ENCODE results near the gene DGKH.
"Not testable (repeated sequence)": the region's sequence is repeated elsewhere in the genome, so short reads cannot be mapped to it uniquely, and the experiment has no call there.

Gene DGKH

DNA sequence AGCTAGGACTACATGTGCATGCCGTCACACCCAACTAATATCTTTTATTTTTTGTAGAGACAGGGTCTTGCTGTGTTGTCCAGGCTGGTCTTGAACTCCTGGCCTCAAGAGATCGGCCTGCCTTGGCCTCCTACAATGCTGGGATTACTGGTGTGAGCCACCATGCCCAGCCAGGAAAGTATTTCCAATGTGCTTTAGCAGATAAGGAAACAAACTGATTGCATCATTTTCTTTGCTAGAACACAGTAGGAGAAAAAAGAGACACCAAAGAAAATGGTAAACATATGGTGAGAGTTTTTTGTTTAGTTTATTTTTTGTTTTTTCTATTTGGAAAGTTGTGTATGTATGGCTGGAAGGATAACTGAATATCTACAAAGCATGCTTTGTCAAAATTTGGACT lies 176.6 kb downstream of the DGKH start:
- no peaks in the 10 kb centered on the region for H3K27me3 ChIP-seq (ENCODE audit: insufficient read depth, low read length)
- no peak overlapping the region for H3K4me3 ChIP-seq (ENCODE audit: low read depth, low read length)
- H3K27ac ChIP-seq (ENCODE audit: low read depth, low read length) = no peak overlapping the region
- H3K79me2 ChIP-seq (ENCODE audit: control insufficient read depth, insufficient read depth, low read length, unreplicated experiment) = no peaks in the 10 kb centered on the region
- peaks cover 6% of the 10 kb centered on the region; the same call in 1 of the 2 replicates for H3K36me3 ChIP-seq (ENCODE audit: insufficient read depth, low read length)
- no peak overlapping the region for H2AFZ ChIP-seq (ENCODE audit: low read length, unreplicated experiment)
- no peaks in the 10 kb centered on the region for H3K4me1 ChIP-seq (ENCODE audit: control insufficient read depth, insufficient read depth, low read length, unreplicated experiment)

DNA sequence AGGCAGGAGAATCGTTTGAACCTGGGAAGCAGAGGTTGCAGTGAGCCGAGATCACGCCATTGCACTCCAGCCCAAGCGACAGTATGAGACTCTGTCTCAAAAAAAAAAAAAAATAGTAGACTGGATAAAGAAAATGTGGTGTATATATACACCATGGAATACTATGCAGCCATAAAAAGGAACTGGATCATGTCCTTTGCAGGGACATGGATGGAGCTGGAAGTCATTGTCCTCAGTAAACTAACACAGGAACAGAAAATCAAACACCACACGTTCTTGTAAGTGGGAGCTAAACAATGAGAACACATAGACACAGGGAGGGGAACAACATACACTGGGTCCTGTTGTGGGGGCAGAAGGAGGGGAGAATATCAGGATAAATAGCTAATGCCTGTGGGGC lies 178.3 kb downstream of the DGKH start:
- H2AFZ ChIP-seq (ENCODE audit: low read length, unreplicated experiment); H3K4me1 ChIP-seq (ENCODE audit: control insufficient read depth, insufficient read depth, low read length, unreplicated experiment); H3K27me3 ChIP-seq (ENCODE audit: insufficient read depth, low read length); H3K79me2 ChIP-seq (ENCODE audit: control insufficient read depth, insufficient read depth, low read length, unreplicated experiment); H3K4me3 ChIP-seq (ENCODE audit: low read depth, low read length); H3K27ac ChIP-seq (ENCODE audit: low read depth, low read length); H3K36me3 ChIP-seq (ENCODE audit: insufficient read depth, low read length): not testable (repeated sequence)

DNA sequence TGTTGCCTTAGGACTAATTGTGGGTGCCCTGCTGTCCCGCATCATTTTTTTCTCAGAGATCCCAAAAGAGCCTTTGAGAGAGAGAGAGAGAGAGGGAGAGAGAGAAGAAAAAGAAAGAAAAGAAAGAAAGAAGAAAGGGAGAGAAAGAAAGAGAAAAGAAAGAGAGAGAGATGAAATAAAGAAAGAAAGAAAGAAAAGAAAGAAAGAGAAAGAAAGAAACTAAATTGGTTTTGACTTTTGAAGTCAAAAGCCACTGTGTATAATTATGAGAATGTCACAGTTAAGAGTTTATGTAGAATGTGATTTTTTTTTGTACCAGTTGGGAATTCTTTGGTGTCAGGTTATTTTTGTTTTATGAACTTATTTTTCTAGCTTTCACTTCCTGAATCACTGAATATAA lies 180.1 kb downstream of the DGKH start:
- no peaks in the 10 kb centered on the region for H3K27me3 ChIP-seq (ENCODE audit: insufficient read depth, low read length)
- H3K4me3 ChIP-seq (ENCODE audit: low read depth, low read length) = no peak overlapping the region
- 0 out of 2 replicates have a peak, but pooled peaks cover 3% of the 10 kb centered on the region for H3K36me3 ChIP-seq (ENCODE audit: insufficient read depth, low read length)
- H2AFZ ChIP-seq (ENCODE audit: low read length, unreplicated experiment) = no peak overlapping the region
- no peaks in the 10 kb centered on the region for H3K4me1 ChIP-seq (ENCODE audit: control insufficient read depth, insufficient read depth, low read length, unreplicated experiment)
- H3K79me2 ChIP-seq (ENCODE audit: control insufficient read depth, insufficient read depth, low read length, unreplicated experiment) = no peaks in the 10 kb centered on the region
- H3K27ac ChIP-seq (ENCODE audit: low read depth, low read length) = no peak overlapping the region

DNA sequence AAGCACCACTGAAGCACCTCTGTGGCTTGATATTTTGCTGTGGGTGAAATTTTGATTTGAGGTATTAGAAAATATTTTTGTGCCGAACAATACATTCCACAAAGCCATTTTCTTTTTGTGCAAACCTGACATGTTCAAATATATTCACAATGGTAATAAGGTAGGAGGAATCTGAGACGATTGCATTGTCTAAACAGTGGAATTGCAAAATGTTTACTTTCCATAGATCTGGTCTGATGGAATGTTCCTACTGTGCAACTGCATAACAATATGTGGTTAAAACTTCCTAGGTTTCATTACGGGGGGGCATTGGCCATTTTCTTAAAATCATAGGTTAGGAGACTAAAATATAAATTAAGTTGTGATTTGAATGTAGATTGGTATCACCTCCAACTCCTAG lies 180.8 kb downstream of the DGKH start:
- H3K36me3 ChIP-seq (ENCODE audit: insufficient read depth, low read length) = 0 out of 2 replicates have a peak, but pooled peaks cover 3% of the 10 kb centered on the region
- H3K27me3 ChIP-seq (ENCODE audit: insufficient read depth, low read length) = no peaks in the 10 kb centered on the region
- no peak overlapping the region for H3K27ac ChIP-seq (ENCODE audit: low read depth, low read length)
- H3K4me1 ChIP-seq (ENCODE audit: control insufficient read depth, insufficient read depth, low read length, unreplicated experiment) = no peaks in the 10 kb centered on the region
- no peak overlapping the region for H2AFZ ChIP-seq (ENCODE audit: low read length, unreplicated experiment)
- no peak overlapping the region for H3K4me3 ChIP-seq (ENCODE audit: low read depth, low read length)
- H3K79me2 ChIP-seq (ENCODE audit: control insufficient read depth, insufficient read depth, low read length, unreplicated experiment) = no peaks in the 10 kb centered on the region

- no peak overlapping the region for H2AFZ ChIP-seq (ENCODE audit: low read length, unreplicated experiment)
- H3K4me1 ChIP-seq (ENCODE audit: control insufficient read depth, insufficient read depth, low read length, unreplicated experiment) = no peaks in the 10 kb centered on the region
- H3K4me3 ChIP-seq (ENCODE audit: low read depth, low read length) = no peak overlapping the region
- H3K27ac ChIP-seq (ENCODE audit: low read depth, low read length) = no peak overlapping the region
- no peaks in the 10 kb centered on the region for H3K36me3 ChIP-seq (ENCODE audit: insufficient read depth, low read length)
- no peaks in the 10 kb centered on the region for H3K27me3 ChIP-seq (ENCODE audit: insufficient read depth, low read length)
- no peaks in the 10 kb centered on the region for H3K79me2 ChIP-seq (ENCODE audit: control insufficient read depth, insufficient read depth, low read length, unreplicated experiment)
Observed at GRCh38 chr13:42232671-42233070, 184.2 kb downstream of the DGKH start.

- no peaks in the 10 kb centered on the region for H3K4me1 ChIP-seq (ENCODE audit: control insufficient read depth, insufficient read depth, low read length, unreplicated experiment)
- no peak overlapping the region for H3K4me3 ChIP-seq (ENCODE audit: low read depth, low read length)
- no peak overlapping the region for H2AFZ ChIP-seq (ENCODE audit: low read length, unreplicated experiment)
- no peaks in the 10 kb centered on the region for H3K79me2 ChIP-seq (ENCODE audit: control insufficient read depth, insufficient read depth, low read length, unreplicated experiment)
- no peaks in the 10 kb centered on the region for H3K36me3 ChIP-seq (ENCODE audit: insufficient read depth, low read length)
- no peaks in the 10 kb centered on the region for H3K27me3 ChIP-seq (ENCODE audit: insufficient read depth, low read length)
- H3K27ac ChIP-seq (ENCODE audit: low read depth, low read length) = no peak overlapping the region
Observed at GRCh38 chr13:42233726-42234125, 185.3 kb downstream of the DGKH start.

DNA sequence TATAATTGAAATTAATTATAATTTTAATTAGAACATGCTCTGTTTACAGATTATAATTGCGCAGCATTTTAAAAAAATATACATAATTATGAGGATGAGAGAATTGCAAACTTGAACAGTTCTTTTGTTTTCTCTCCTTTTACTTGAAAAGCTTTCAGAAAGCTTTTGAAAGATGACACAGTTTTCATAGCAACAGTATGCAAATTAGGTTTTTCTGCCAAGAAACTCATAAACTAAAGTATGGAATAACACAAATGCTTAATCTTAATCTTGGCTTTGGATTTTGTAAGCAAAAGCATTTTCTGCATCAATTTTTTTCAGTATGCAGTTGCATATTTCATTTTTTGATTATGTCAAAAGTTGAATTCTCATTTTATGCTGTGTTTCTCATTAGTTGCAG lies 190.7 kb downstream of the DGKH start:
- H3K79me2 ChIP-seq (ENCODE audit: control insufficient read depth, insufficient read depth, low read length, unreplicated experiment) = no peaks in the 10 kb centered on the region
- H3K27me3 ChIP-seq (ENCODE audit: insufficient read depth, low read length) = no peaks in the 10 kb centered on the region

DNA sequence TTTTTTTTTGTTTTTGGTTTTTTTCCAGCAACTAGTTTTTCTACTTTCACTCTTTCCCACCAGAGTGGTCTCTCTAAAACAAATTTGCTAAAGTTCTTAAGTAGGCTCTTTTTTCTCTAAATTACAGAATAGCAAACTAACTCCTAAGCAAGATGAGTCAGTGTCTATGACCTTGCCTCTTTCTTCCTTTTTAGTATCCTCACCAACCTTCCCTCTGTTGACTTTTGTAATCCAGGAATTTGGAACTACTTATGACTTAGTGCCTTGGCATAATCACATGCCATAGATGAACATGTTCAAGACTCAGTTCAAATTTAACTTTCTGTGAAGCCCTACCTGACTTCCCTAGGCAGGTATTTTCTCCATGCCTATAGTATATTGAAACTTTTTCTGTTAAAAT lies 191.2 kb downstream of the DGKH start:
- no peaks in the 10 kb centered on the region for H3K79me2 ChIP-seq (ENCODE audit: control insufficient read depth, insufficient read depth, low read length, unreplicated experiment)
- no peaks in the 10 kb centered on the region for H3K36me3 ChIP-seq (ENCODE audit: insufficient read depth, low read length)
- no peaks in the 10 kb centered on the region for H3K27me3 ChIP-seq (ENCODE audit: insufficient read depth, low read length)
- H2AFZ ChIP-seq (ENCODE audit: low read length, unreplicated experiment) = no peak overlapping the region
- no peak overlapping the region for H3K27ac ChIP-seq (ENCODE audit: low read depth, low read length)
- peaks cover 9% of the 10 kb centered on the region for H3K4me1 ChIP-seq (ENCODE audit: control insufficient read depth, insufficient read depth, low read length, unreplicated experiment)
- no peak overlapping the region for H3K4me3 ChIP-seq (ENCODE audit: low read depth, low read length)

More for the DNA sequence above, 190.7 kb downstream of the DGKH start:
- Histone ChIP-seq H3K4me1 (ENCODE audit: control insufficient read depth, insufficient read depth, low read length, unreplicated experiment) (peaks cover 9% of the 10 kb centered on the region), H3K4me3 (ENCODE audit: low read depth, low read length) (no peak overlapping the region), H2AFZ (ENCODE audit: low read length, unreplicated experiment) (no peak overlapping the region), H3K27ac (ENCODE audit: low read depth, low read length) (no peak overlapping the region), H3K36me3 (ENCODE audit: insufficient read depth, low read length) (no peaks in the 10 kb centered on the region)

- H3K79me2 ChIP-seq (ENCODE audit: control insufficient read depth, insufficient read depth, low read length, unreplicated experiment) = no peaks in the 10 kb centered on the region
- no peak overlapping the region for H3K27ac ChIP-seq (ENCODE audit: low read depth, low read length)
- no peak overlapping the region for H2AFZ ChIP-seq (ENCODE audit: low read length, unreplicated experiment)
- no peak overlapping the region for H3K4me3 ChIP-seq (ENCODE audit: low read depth, low read length)
- H3K36me3 ChIP-seq (ENCODE audit: insufficient read depth, low read length) = no peaks in the 10 kb centered on the region
- no peaks in the 10 kb centered on the region for H3K4me1 ChIP-seq (ENCODE audit: control insufficient read depth, insufficient read depth, low read length, unreplicated experiment)
- no peaks in the 10 kb centered on the region for H3K27me3 ChIP-seq (ENCODE audit: insufficient read depth, low read length)
Observed at GRCh38 chr13:42246541-42246940, 198.1 kb downstream of the DGKH start.

DNA sequence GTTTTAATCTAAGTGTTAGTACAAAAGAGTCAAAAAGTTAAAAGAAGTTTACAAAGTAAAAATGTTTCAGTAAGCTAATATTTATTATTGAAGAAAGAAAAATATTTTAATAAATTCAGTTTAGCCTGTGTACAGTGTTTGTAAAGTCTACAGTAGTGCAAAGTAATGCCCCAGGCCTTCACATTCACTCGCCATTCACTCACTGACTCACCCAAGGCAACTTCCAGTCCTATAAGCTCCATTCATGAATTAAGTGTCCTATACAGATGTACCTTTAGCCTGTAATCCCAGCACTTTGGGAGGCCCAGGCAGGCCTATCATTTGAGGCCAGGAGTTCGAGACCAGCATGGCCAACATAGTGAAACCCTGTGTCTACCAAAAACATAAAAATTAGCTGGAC lies 199.4 kb downstream of the DGKH start:
- H3K4me1 ChIP-seq (ENCODE audit: control insufficient read depth, insufficient read depth, low read length, unreplicated experiment) = no peaks in the 10 kb centered on the region
- H2AFZ ChIP-seq (ENCODE audit: low read length, unreplicated experiment) = no peak overlapping the region
- no peaks in the 10 kb centered on the region for H3K36me3 ChIP-seq (ENCODE audit: insufficient read depth, low read length)
- no peak overlapping the region for H3K4me3 ChIP-seq (ENCODE audit: low read depth, low read length)
- no peaks in the 10 kb centered on the region for H3K79me2 ChIP-seq (ENCODE audit: control insufficient read depth, insufficient read depth, low read length, unreplicated experiment)
- no peaks in the 10 kb centered on the region for H3K27me3 ChIP-seq (ENCODE audit: insufficient read depth, low read length)
- no peak overlapping the region for H3K27ac ChIP-seq (ENCODE audit: low read depth, low read length)

DNA sequence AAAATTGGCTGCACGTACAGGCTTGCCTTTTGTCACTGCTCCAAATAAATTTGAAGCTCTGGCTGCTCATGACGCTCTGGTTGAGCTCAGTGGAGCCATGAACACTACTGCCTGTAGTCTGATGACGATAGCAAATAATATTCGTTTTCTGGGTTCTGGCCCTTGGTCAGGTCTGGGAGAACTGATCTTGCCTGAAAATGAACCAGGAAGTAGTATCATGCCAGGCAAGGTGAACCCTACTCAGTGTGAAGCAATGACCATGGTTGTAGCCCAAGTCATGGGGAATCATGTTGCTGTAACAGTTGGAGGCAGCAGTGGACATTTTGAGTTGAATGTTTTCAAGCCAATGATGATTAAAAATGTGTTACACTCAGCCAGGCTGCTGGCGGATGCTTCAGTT lies 207.4 kb downstream of the DGKH start:
- no peaks in the 10 kb centered on the region for H3K4me1 ChIP-seq (ENCODE audit: control insufficient read depth, insufficient read depth, low read length, unreplicated experiment)
- no peak overlapping the region for H3K4me3 ChIP-seq (ENCODE audit: low read depth, low read length)
- no peaks in the 10 kb centered on the region for H3K36me3 ChIP-seq (ENCODE audit: insufficient read depth, low read length)
- H3K27me3 ChIP-seq (ENCODE audit: insufficient read depth, low read length) = no peaks in the 10 kb centered on the region
- H3K27ac ChIP-seq (ENCODE audit: low read depth, low read length) = no peak overlapping the region
- H3K79me2 ChIP-seq (ENCODE audit: control insufficient read depth, insufficient read depth, low read length, unreplicated experiment) = no peaks in the 10 kb centered on the region
- no peak overlapping the region for H2AFZ ChIP-seq (ENCODE audit: low read length, unreplicated experiment)
